Left ventricle myocardium inferior (tissue), 1 donor: ENCODE measurements around the gene LRRN4. TPM values are rescaled to one million over a fixed set of nuclear protein-coding genes. Genes with fewer than 3 reads are reported as not detected.

Experiments
- DNase-seq: peaks from one replicate; pipeline ENCODE4 v3.0.0-alpha.2; 2020
- H3K27ac ChIP-seq: fragments of 200-600 bp; replicated peaks from 2 replicates; pipeline ENCODE4 v1.8.0; 2021
- H3K27me3 ChIP-seq: fragments of 200-600 bp; 2 replicates; pipeline ENCODE4 v1.8.0; 2021; ENCODE audit warnings: low read depth
- H3K36me3 ChIP-seq: fragments of 200-600 bp; 2 replicates; pipeline ENCODE4 v1.8.0; 2021
- H3K4me1 ChIP-seq: fragments of 200-600 bp; 2 replicates; pipeline ENCODE4 v1.8.0; 2021
- H3K4me3 ChIP-seq: fragments of 200-600 bp; 2 replicates; pipeline ENCODE4 v1.8.0; 2021; ENCODE audit warnings: mild to moderate bottlenecking, moderate library complexity
- H3K9me3 ChIP-seq: fragments of 200-600 bp; replicated peaks from 2 replicates; pipeline ENCODE4 v1.8.0; 2021
- intact Hi-C: fragments of 100-400 bp; cut with micrococcal nuclease; formaldehyde crosslinking; loops from one replicate; pipeline ENCODE4 v1.11.0; 2022
- total RNA-seq: library from RNA; stranded (reverse); fragmentation: NEBNext Ultra II Directional; extraction: Animal tissue kit (Norgen Biotek cat#: 25700); gene quantifications from one replicate; pipeline ENCODE4 v1.2.1, GENCODE V29; 2021
- TF ChIP-seq, protein P1 (sequence below): fragments of 200-600 bp; IDR thresholded peaks from 2 replicates; pipeline ENCODE4 v1.8.0; 2021; ENCODE audit warnings: antibody characterized with exemption, mild to moderate bottlenecking, borderline replicate concordance
- donor health status: DM: no; HTN: yes; CAD: no; lungs with severe emphysema.

The LRRN4 gene
- total RNA-seq, 1 donor from 2014 or later: 0.08 TPM

DNA sequence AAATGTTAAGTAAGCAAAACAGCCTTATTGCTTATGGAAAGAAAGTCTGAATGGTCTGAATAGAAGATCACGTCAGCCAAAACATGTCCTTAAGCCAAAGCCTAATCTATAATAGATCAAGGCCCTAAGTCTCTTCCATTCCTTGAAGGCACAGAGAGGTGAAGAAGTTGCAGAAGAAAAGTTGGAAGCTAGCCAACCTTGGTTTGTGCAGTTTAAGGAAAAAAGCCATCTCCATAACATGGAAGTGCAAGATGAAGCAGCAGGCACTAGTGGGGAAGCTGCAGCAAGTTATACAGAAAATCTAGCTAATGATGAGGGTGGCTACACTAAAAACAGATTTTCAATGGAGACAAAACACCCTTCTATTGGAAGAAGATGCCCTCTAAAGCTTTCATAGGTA is 29.1 kb downstream of the LRRN4 start:
- TF ChIP-seq, protein P1, sequence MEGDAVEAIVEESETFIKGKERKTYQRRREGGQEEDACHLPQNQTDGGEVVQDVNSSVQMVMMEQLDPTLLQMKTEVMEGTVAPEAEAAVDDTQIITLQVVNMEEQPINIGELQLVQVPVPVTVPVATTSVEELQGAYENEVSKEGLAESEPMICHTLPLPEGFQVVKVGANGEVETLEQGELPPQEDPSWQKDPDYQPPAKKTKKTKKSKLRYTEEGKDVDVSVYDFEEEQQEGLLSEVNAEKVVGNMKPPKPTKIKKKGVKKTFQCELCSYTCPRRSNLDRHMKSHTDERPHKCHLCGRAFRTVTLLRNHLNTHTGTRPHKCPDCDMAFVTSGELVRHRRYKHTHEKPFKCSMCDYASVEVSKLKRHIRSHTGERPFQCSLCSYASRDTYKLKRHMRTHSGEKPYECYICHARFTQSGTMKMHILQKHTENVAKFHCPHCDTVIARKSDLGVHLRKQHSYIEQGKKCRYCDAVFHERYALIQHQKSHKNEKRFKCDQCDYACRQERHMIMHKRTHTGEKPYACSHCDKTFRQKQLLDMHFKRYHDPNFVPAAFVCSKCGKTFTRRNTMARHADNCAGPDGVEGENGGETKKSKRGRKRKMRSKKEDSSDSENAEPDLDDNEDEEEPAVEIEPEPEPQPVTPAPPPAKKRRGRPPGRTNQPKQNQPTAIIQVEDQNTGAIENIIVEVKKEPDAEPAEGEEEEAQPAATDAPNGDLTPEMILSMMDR: no peak
- no peak for DNase-seq
- intact Hi-C loops: no loop called here
- H3K9me3 ChIP-seq: peaks cover 7% of the 10 kb centered on the region
- no peak overlapping the region for H3K27ac ChIP-seq
- H3K27me3 ChIP-seq: no peaks in the 10 kb centered on the region
- H3K4me3 ChIP-seq: no peak overlapping the region
- peaks cover 30% of the 10 kb centered on the region for H3K4me1 ChIP-seq
- peaks cover 35% of the 10 kb centered on the region for H3K36me3 ChIP-seq

GRCh38 chr20:6017880-6018279 is 36.0 kb downstream of the LRRN4 start:
- TF ChIP-seq, protein P1: no peak
- DNase-seq: no peak
- no peaks in the 10 kb centered on the region for H3K9me3 ChIP-seq
- peaks cover 31% of the 10 kb centered on the region for H3K36me3 ChIP-seq
- H3K27me3 ChIP-seq: no peaks in the 10 kb centered on the region
- peaks cover 25% of the 10 kb centered on the region for H3K4me1 ChIP-seq
- intact Hi-C loops: no loop called here
- H3K27ac ChIP-seq: no peak overlapping the region
- no peak overlapping the region for H3K4me3 ChIP-seq

DNA sequence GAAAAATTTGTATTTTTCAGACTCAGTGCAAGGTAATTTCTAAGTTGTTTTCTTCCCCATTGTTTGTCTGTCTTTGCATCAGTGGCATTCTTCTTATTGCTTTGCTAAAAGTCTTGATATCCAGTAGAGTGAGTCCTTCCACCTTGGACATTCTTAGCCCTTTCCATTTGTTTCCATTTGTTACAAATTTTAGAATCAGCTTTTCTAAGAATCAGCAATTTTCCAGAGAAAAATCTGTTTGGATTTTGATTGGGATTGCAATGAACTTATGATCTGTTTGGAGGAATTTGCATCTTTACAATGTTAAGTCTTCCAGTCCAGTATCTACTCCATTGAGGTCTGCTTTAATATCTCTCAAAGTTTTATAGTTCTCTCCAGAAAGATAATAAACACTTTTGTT is 36.4 kb downstream of the LRRN4 start:
- peaks cover 34% of the 10 kb centered on the region for H3K36me3 ChIP-seq
- no peaks in the 10 kb centered on the region for H3K27me3 ChIP-seq
- TF ChIP-seq, protein P1: no peak
- H3K9me3 ChIP-seq: no peaks in the 10 kb centered on the region
- no peak overlapping the region for H3K4me3 ChIP-seq
- DNase-seq: no peak
- no peak overlapping the region for H3K27ac ChIP-seq
- H3K4me1 ChIP-seq: peaks cover 29% of the 10 kb centered on the region
- intact Hi-C loops: no loop called here

DNA sequence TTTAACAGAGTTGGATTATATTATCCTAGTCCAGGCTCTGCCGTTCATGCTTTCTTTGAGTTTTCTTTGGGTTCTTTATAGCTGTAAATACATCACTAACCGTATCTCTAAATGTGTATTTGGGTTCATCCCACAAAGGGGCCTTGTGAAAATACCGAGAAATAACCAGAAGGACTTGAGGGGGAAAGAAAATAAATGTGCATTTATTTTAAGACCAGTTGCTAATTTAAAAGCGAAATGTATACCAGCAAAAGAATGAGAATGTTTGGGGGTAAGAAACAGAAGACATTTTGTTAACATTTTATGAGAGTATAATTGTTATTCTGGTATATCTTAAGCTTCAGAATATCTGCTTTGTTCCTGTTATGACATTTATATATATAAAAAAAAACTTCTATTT is 38.9 kb downstream of the LRRN4 start:
- Histone ChIP-seq H3K27ac (no peak overlapping the region), H3K36me3 (peaks cover 55% of the 10 kb centered on the region), H3K4me1 (peaks cover 40% of the 10 kb centered on the region), H3K9me3 (no peaks in the 10 kb centered on the region), H3K4me3 (no peak overlapping the region), H3K27me3 (no peaks in the 10 kb centered on the region)
- TF ChIP-seq, protein P1: no peak
- DNase-seq: no peak
- intact Hi-C loops: no loop called here

DNA sequence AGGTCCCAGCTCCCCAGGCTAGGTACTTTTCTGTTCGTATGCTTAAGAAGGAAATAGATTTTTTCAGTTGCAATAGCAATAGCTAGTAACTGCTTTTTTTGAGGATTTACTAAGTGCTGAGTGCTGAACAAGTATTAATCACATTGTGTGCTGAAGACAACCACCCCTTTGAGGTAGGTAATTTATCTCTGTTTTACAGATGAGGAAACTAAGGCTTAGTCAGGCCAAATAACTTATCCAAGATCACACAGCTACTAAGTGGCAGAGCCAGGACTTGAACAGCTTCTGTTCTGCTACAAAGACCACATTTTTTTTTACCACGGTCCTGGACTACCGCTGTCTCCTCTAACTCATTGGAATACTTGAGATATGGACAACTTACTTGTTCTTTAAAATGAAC is 39.8 kb downstream of the LRRN4 start:
- peaks cover 59% of the 10 kb centered on the region for H3K36me3 ChIP-seq
- no peak for DNase-seq

More for the DNA sequence above, 39.8 kb downstream of the LRRN4 start:
- Histone ChIP-seq H3K27ac (peak overlapping the region; percentile 7), H3K27me3 (no peaks in the 10 kb centered on the region), H3K4me3 (no peak overlapping the region), H3K4me1 (peaks cover 47% of the 10 kb centered on the region), H3K9me3 (no peaks in the 10 kb centered on the region)
- intact Hi-C loops: no loop called here
- TF ChIP-seq, protein P1: no peak
